Measurements from ENCODE around the gene FTH1.

FTH1 gene

GRCh38 chr11:61916737-61917333, 50.6 kb downstream of the FTH1 start:
- no peak for DNase-seq (ENCODE audit: low read depth)

- DNase-seq (ENCODE audit: low read depth): no peak
Observed at GRCh38 chr11:61914471-61915171, 52.8 kb downstream of the FTH1 start.
